Neural progenitor cell (in vitro differentiated cells): Measurements from ENCODE around the gene KRTAP11-1.

Source experiments
- EZH2 ChIP-seq: fragments of 200-600 bp; sonication (generic); IDR thresholded peaks from 2 replicates; pipeline ENCODE4 v1.6.1; 2017; ENCODE audit warnings: antibody characterized with exemption, mild to moderate bottlenecking, moderate library complexity
- EZH2phosphoT487 ChIP-seq: fragments of 200-600 bp; sonication (generic); IDR thresholded peaks from 2 replicates; pipeline ENCODE4 v1.6.1; 2017; ENCODE audit warnings: antibody characterized with exemption

GRCh38 chr21:30900881-30901280 is 19.5 kb upstream of the KRTAP11-1 start:
- TF ChIP-seq EZH2: no peak
- TF ChIP-seq EZH2phosphoT487: no peak
